GM20000 (cell line): ENCODE data around the gene MBD3.
A peak's percentile ranks its signal among the peaks of the same experiment; 100 is the strongest.

Experiments
- DNase-seq: peaks from one replicate; pipeline ENCODE4 v3.0.0; 2012; ENCODE audit warnings: low spot score
- TF ChIP-seq, protein P1 (sequence below): IDR thresholded peaks from 2 replicates; pipeline ENCODE4 v1.5.1; 2012; ENCODE audit warnings: mild to moderate bottlenecking, control low read depth; ENCODE audit errors: extremely low read depth, missing control alignments

MBD3 gene

DNA sequence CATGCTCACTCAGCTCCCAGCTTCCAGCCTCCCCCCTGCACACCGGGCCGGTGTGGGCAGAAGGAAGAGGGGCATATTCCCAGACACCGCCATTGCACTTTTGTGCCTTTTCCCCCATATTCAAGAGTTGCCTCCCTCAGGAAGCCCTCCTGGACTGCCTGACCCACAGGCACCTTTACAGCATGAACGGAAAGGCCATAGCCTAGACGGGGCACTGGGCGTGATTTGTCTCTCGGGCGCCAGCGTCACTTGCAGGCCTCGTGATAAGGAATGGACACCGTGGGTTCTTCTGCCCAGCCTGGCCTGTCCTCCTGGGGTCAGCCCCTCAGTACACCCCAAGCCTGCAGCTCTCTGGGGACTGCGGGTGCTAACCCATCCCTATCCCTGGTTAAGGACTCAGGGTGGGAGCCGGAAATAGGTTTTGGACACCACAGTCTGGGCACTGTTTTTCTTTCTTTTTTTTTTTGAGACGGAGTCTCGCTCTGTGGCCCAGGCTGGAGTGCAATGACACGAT, 13.5 kb upstream of the MBD3 start:
- TF ChIP-seq, protein P1, sequence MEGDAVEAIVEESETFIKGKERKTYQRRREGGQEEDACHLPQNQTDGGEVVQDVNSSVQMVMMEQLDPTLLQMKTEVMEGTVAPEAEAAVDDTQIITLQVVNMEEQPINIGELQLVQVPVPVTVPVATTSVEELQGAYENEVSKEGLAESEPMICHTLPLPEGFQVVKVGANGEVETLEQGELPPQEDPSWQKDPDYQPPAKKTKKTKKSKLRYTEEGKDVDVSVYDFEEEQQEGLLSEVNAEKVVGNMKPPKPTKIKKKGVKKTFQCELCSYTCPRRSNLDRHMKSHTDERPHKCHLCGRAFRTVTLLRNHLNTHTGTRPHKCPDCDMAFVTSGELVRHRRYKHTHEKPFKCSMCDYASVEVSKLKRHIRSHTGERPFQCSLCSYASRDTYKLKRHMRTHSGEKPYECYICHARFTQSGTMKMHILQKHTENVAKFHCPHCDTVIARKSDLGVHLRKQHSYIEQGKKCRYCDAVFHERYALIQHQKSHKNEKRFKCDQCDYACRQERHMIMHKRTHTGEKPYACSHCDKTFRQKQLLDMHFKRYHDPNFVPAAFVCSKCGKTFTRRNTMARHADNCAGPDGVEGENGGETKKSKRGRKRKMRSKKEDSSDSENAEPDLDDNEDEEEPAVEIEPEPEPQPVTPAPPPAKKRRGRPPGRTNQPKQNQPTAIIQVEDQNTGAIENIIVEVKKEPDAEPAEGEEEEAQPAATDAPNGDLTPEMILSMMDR = no peak

DNA sequence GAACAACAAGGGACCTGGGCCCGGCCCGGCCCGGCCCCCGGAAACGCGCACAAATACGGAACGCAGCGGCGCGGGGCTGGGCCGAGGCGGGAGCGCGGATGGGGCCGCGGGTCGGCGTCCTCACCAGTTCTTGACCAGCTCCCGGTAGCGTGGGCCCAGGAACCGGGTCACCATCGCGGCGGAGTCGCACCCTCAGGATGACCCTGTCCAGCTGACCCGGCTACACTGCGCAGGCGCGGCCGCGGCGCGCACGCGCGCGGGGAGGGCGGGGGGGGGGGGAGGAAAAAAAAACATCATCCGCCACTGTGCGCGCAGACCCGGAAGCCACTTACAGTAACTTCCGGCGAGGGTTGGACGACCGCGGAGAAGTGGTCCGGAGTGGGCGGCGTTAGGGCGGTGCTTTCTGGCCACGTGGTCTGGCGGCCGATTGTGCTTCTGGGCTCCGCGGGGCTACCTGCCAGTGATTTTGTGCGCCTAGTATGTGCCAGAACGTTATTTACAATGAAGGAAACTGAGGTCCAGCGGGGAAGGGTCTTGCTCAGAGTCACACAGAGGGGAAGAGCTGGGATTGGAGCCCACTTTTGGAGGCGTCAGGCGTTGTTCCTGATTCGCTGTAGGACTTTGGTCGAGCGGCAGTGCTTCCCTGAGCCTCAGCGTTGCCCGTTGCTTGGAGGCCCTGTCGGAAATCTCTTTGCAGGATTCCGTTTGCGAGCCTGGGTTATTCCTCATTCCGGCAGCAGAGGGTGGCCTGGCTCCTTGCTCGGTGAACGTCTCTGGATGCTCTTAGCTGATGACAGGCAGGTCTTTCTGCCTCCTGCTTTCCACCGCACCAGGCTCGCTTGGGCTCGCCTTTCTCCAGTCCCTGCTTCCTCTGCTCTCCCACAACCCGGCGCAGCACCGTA, 12.8 kb upstream of the MBD3 start, which contains the start of gene UQCR11:
TSS of gene UQCR11 (minus strand) at position 227 of the 902 bp plus-strand sequence. CDS start at position 174, 53 bp downstream.
- peak; percentile 99 for DNase-seq
- TF ChIP-seq, protein P1 = peak; percentile 22

More for the DNA sequence above, 13.5 kb upstream of the MBD3 start:
- peak; percentile 52 for DNase-seq

DNA sequence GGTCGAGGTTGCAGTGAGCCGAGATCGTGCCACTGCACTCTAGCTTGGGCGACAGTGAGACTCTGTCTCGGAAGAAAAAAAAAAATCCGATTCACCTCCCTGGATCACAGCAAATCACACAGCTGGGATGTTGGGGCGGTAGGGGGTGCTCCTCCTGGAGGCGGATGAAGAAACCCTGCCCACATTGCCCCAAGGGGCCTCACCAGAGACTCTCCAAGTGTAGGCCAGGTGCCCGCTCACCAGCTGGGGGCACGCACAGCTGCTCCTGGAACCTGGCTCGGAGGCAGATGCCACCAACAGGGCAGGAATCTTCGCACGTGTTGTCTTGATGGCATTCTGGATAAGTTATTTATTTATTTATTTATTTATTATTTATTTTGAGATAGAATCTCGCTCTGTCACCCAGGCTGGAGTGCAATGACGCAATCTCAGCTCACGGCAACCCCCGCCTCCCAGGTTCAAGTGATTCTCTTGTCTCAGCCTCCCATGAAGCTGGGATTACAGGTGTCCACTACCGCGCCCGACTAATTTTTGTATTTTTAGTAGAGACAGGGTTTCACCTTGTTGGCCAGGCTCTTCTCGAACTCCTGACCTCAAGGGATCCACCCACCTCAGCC, 9.5 kb upstream of the MBD3 start:
- no peak for DNase-seq
- TF ChIP-seq, protein P1 = no peak

DNA sequence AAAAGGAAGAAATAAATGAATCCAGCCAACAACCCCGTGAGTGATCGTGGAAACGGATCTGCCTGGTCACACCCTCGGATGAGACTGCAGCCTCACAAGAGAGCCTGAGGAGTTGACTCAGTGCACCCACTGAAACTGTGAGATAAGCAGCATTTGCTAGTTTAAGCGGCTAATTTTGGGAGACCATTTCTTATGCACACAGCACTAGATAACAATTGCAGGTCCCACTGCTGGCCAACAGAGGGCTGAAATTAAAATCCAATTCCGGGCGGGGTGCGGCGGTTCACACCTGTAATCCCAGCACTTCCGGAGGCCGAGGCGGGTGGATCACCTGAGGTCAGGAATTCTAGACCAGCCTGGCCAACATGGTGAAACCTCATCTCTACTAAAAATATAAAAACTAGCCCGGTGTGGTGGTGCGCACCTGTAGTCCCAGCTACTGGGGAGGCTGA, 9.0 kb upstream of the MBD3 start:
- TF ChIP-seq, protein P1 = no peak
- no peak for DNase-seq

DNA sequence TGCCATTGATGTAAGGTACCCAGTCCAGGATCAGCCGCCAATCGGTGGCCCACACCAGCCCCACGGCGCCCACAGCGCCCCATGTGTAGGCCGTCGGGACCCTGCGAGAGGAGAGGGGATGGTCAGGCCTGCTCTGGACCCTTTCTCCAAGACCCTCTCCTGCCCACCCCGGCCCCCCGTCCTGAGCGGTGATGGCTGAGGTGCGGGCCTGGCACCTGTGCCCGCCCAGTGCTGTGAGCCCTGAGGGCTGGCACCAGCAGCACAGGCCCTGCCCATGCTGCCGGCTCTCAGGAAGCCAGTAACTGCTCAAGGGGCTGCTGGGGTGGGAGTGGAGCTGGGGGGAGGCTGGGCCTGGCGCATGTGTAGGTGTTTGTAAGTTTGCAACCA, 6.8 kb upstream of the MBD3 start:
- TF ChIP-seq, protein P1 = no peak
- no peak for DNase-seq

DNA sequence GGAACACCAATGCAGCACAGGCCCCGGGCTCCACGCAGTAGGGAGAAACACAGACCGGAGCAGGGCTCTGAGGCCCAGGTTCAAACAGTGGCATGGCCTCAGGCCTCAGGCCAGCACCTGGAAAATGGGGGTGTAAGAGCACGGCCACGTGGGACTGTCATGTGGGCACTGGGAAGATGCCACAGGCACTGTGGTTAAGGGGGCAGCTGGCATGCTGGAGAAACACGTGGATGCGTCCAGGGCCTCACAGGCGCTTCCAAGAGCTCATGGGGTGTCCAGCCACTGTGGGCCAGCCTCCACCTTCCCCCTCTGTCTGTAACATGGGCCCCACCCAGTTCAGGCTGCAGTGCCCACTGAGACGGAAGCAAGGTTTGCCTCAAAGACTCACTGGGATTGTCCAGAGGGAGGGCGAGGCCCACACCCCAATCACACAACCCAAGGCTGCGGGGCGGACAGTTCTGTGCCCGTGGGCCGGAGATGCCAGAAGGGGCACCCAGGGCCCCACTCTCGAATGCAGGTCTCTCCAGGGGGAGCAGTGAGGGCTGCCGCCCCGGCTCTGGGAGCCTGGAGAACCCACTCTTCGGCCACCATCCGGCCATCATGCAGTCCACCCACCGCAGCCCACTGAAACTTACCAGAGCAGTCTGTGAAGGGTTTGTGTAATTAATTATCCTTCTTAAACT, 6.3 kb upstream of the MBD3 start:
- no peak for DNase-seq
- TF ChIP-seq, protein P1 = no peak
